MCF 10A (cell line): ENCODE results near the gene MYCBP. TPM values are rescaled to one million over a fixed set of nuclear protein-coding genes. Genes with fewer than 3 reads are reported as not detected.

ENCODE experiments used
- BruUV-seq: library from RNA; stranded (reverse); fragments of 400-500 nt; replicated peaks from 2 replicates; lab custom pipeline; 2021; lab: Mats Ljungman, UMichigan
- CTCF ChIA-PET: fragments of 300-600 bp; sonication (Branson Sonifier 250); formaldehyde crosslinking; extraction: SDS; loops from one replicate; lab custom pipeline; 2021; ENCODE audit warnings: antibody characterized with exemption, inconsistent platforms; lab: Yijun Ruan, JAX
- POLR2A ChIA-PET: fragments of 300-600, 350-650 bp; sonication (Branson Sonifier 250); formaldehyde crosslinking; extraction: SDS; loops from one replicate; lab custom pipeline; 2020; ENCODE audit warnings: antibody characterized with exemption, inconsistent platforms; lab: Yijun Ruan, JAX
- DNase-seq: peaks from one replicate; pipeline ENCODE4 v3.0.0-alpha.2; 2018; ENCODE audit not compliant: unreplicated experiment
- H3K27ac Mint-ChIP-seq: one replicate; pipeline ENCODE4 v1.8.0; 2022; ENCODE audit warnings: mild to moderate bottlenecking, low read depth, mixed read lengths; ENCODE audit not compliant: unreplicated experiment
- H3K27me3 Mint-ChIP-seq: one replicate; pipeline ENCODE4 v1.8.0; 2022; ENCODE audit warnings: mixed read lengths; ENCODE audit not compliant: insufficient read depth, unreplicated experiment
- H3K36me3 Mint-ChIP-seq: one replicate; pipeline ENCODE4 v1.8.0; 2022; ENCODE audit warnings: mild to moderate bottlenecking, moderate library complexity, mixed read lengths; ENCODE audit not compliant: insufficient read depth, unreplicated experiment
- H3K4me1 Mint-ChIP-seq: one replicate; pipeline ENCODE4 v1.8.0; 2022; ENCODE audit warnings: mixed read lengths; ENCODE audit not compliant: insufficient read depth, unreplicated experiment
- H3K4me3 Mint-ChIP-seq: one replicate; pipeline ENCODE4 v1.8.0; 2022; ENCODE audit warnings: mild to moderate bottlenecking, moderate library complexity, mixed read lengths; ENCODE audit not compliant: unreplicated experiment
- H3K9me3 Mint-ChIP-seq: one replicate; pipeline ENCODE4 v1.8.0; 2022; ENCODE audit warnings: mixed read lengths; ENCODE audit not compliant: unreplicated experiment
- CTCF ChIP-seq: fragments of 200-600 bp; IDR thresholded peaks from one replicate; pipeline ENCODE4 v1.8.0; 2022; ENCODE audit warnings: antibody characterized with exemption, mild to moderate bottlenecking; ENCODE audit not compliant: unreplicated experiment
- intact Hi-C: fragments of 100-400 bp; cut with micrococcal nuclease; formaldehyde crosslinking; loops from 2 replicates; pipeline ENCODE4 v1.14.1; 2022
- total RNA-seq: library from RNA; stranded (reverse); gene quantifications from 2 replicates; pipeline ENCODE4 v1.2.3, GENCODE V29; 2022

Gene MYCBP
- total RNA-seq, 1 experiment from 2014 or later, result 18.9 TPM

- no peaks in the 10 kb centered on the region for H3K9me3 Mint-ChIP-seq
- TF ChIP-seq CTCF, result no peak
- no peak overlapping the region for H3K4me3 Mint-ChIP-seq
- BruUV-seq, result no TSS peak
- no peaks in the 10 kb centered on the region for H3K4me1 Mint-ChIP-seq
- H3K27ac Mint-ChIP-seq, result no peak overlapping the region
- CTCF ChIA-PET, result interaction anchor here (0.5 to 1.0 kb wide), 3 partner anchors 13 to 1644 kb away, joined by 3 read pairs; no protein-coding TSS in a partner anchor
- no peak for DNase-seq
- intact Hi-C loops, result no loop called here
- no peaks in the 10 kb centered on the region for H3K27me3 Mint-ChIP-seq
- POLR2A ChIA-PET, result interaction anchor here (0.6 to 1.3 kb wide), 2 partner anchors 138 to 863 kb away, joined by 3 to 6 read pairs; partner anchors contain the start of gene NDUFS5
- H3K36me3 Mint-ChIP-seq, result no peaks in the 10 kb centered on the region
Measured at GRCh38 chr1:38888423-38889333, 15.5 kb upstream of the MYCBP start.

- no peaks in the 10 kb centered on the region for H3K27me3 Mint-ChIP-seq
- ChIA-PET CTCF (no interaction called here), POLR2A (no interaction called here)
- H3K4me1 Mint-ChIP-seq, result no peaks in the 10 kb centered on the region
- H3K4me3 Mint-ChIP-seq, result no peak overlapping the region
- intact Hi-C loops, result no loop called here
- TF ChIP-seq CTCF, result no peak
- no peaks in the 10 kb centered on the region for H3K9me3 Mint-ChIP-seq
- no peaks in the 10 kb centered on the region for H3K36me3 Mint-ChIP-seq
- no peak overlapping the region for H3K27ac Mint-ChIP-seq
- DNase-seq, result no peak
- no TSS peak for BruUV-seq
Measured at GRCh38 chr1:38885092-38885491, 11.9 kb upstream of the MYCBP start.

GRCh38 chr1:38881487-38881886 lies 8.3 kb upstream of the MYCBP start, which contains the start of gene GJA9:
GJA9 (minus strand) TSS chr1:38881587; CDS start chr1:38876098, 5,489 bp downstream.
- CTCF ChIA-PET, result interaction anchor here (0.6 kb wide), 2 partner anchors 44 to 210 kb away, joined by 3 read pairs; no protein-coding TSS in a partner anchor
- no peak within 1 kb of the TSS for H3K4me3 Mint-ChIP-seq
- no TSS peak for BruUV-seq
- POLR2A ChIA-PET, result interaction anchor here (0.7 to 1.8 kb wide), 4 partner anchors 8 to 380 kb away, joined by 3 to 5 read pairs (median 4); partner anchors contain the start of genes MYCBP and NDUFS5
- no peaks in the 10 kb centered on the region for H3K9me3 Mint-ChIP-seq
- H3K36me3 Mint-ChIP-seq, result peaks cover 5% of the 10 kb centered on the region
- intact Hi-C loops, result no loop called here
- no peaks in the 10 kb centered on the region for H3K27me3 Mint-ChIP-seq
- no peaks in the 10 kb centered on the region for H3K4me1 Mint-ChIP-seq
- no peak for DNase-seq
- no peak for TF ChIP-seq CTCF
- H3K27ac Mint-ChIP-seq, result no peak within 1 kb of the TSS

- Mint-ChIP-seq H3K27me3 (no peaks in the 10 kb centered on the region), H3K27ac (no peak overlapping the region), H3K4me3 (no peak overlapping the region), H3K9me3 (no peaks in the 10 kb centered on the region), H3K36me3 (peaks cover 17% of the 10 kb centered on the region), H3K4me1 (peaks cover 19% of the 10 kb centered on the region)
- intact Hi-C loops, result no loop called here
- ChIA-PET POLR2A (interaction anchor here (0.6 kb wide), 1 partner anchor 772 kb away, joined by 3 read pairs; no protein-coding TSS in a partner anchor), CTCF (interaction anchor here (1.4 kb wide), 1 partner anchor 13 kb away, joined by 3 read pairs; no protein-coding TSS in a partner anchor)
- DNase-seq, result no peak
- BruUV-seq, result no TSS peak
- no peak for TF ChIP-seq CTCF
Measured at GRCh38 chr1:38875811-38876210, 2.7 kb upstream of the MYCBP start.
